ENCODE measurements around the gene PPP1R14D.

DNA sequence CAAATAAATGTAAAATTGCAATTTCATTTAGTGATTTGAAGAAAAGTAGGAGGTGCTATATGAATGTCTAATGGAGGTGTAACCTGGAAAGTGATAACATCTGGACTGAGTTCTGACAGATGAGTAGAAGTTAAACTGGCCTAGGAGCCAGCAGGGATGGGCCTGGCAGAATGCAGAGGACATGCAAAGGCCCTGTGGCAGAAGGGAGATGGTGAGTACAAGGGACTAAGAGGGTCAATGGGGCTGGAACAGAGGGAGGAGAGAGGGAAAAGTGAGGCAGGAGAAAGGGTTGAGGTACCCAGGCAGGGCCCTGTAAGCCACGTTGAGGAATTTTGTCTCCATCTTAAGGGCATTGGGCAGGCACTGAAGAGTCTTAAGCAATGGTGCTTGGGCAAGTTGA, 3.4 kb upstream of the PPP1R14D start:
- TF ChIP-seq, protein P1, sequence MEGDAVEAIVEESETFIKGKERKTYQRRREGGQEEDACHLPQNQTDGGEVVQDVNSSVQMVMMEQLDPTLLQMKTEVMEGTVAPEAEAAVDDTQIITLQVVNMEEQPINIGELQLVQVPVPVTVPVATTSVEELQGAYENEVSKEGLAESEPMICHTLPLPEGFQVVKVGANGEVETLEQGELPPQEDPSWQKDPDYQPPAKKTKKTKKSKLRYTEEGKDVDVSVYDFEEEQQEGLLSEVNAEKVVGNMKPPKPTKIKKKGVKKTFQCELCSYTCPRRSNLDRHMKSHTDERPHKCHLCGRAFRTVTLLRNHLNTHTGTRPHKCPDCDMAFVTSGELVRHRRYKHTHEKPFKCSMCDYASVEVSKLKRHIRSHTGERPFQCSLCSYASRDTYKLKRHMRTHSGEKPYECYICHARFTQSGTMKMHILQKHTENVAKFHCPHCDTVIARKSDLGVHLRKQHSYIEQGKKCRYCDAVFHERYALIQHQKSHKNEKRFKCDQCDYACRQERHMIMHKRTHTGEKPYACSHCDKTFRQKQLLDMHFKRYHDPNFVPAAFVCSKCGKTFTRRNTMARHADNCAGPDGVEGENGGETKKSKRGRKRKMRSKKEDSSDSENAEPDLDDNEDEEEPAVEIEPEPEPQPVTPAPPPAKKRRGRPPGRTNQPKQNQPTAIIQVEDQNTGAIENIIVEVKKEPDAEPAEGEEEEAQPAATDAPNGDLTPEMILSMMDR (IDR thresholded peaks at IDR 0.05): no peak
- TF ChIP-seq TCF7L2 (IDR thresholded peaks at IDR 0.05; ENCODE audit: low read depth, low read length): no peak
- TF ChIP-seq SIN3A (IDR thresholded peaks at IDR 0.05; ENCODE audit: borderline replicate concordance, insufficient read depth, low read depth, low read length): no peak
- TF ChIP-seq POLR2AphosphoS5 (IDR thresholded peaks at IDR 0.05; ENCODE audit: low read depth, low read length): no peak
- no peak for TF ChIP-seq REST (IDR thresholded peaks at IDR 0.05; ENCODE audit: insufficient read depth in 1 of 2, low read depth in 2 of 2, low read length in 1 of 2)
